GM12878 (cell line): ENCODE data around the gene ENG. TPM values are rescaled to one million over a fixed set of nuclear protein-coding genes. Genes with fewer than 3 reads are reported as not detected.
A peak's percentile ranks its signal among the peaks of the same experiment; 100 is the strongest.

Experiments
- ATAC-seq: fragments of 200-7000 bp; cut with Tn5 transposase; 3 replicates; pipeline ENCODE4 v1.9.1; 2020; ENCODE audit warnings: mild to moderate bottlenecking, moderate library complexity
- BruUV-seq: library from RNA; stranded (reverse); fragments of 400-500 nt; replicated peaks from 2 replicates; lab custom pipeline; 2021; lab: Mats Ljungman, UMichigan
- CTCF ChIA-PET: fragments of 300-600 bp; sonication (Branson Sonifier 250); formaldehyde crosslinking; extraction: SDS; loops from one replicate; lab custom pipeline; 2021; ENCODE audit warnings: inconsistent platforms; lab: Yijun Ruan, JAX
- POLR2A ChIA-PET: fragments of 350-600 bp; formaldehyde crosslinking; extraction: SDS; loops from one replicate; lab custom pipeline; 2021; ENCODE audit warnings: inconsistent platforms; lab: Charles Lee
- RAD21 ChIA-PET: fragments of 300-600 bp; sonication (Branson Sonifier 250); formaldehyde crosslinking; loops from one replicate; lab custom pipeline; 2023; ENCODE audit warnings: antibody characterized with exemption; ENCODE audit not compliant: unreplicated experiment; lab: Charles Lee
- SMC1A ChIA-PET: fragments of 300-600 bp; sonication (Branson Sonifier 250); formaldehyde crosslinking; loops from one replicate; lab custom pipeline; 2023; ENCODE audit not compliant: unreplicated experiment, uncharacterized antibody; lab: Charles Lee
- DNase-seq: peaks from one replicate; pipeline ENCODE4 v3.0.0-alpha.2; 2011; ENCODE audit warnings: low read depth, low spot score
- FAIRE-seq: peaks from 3 replicates; lab custom pipeline; 2011; peaks lifted over from hg19 to GRCh38; lab: Jason Lieb, UNC
- H2AFZ ChIP-seq: 2 replicates; pipeline ENCODE4 v1.6.0; 2011; ENCODE audit warnings: low read depth, low read length, control low read depth; ENCODE audit not compliant: control insufficient read depth
- H3K27ac ChIP-seq: 2 replicates; pipeline ENCODE4 v1.5.1; 2011; ENCODE audit warnings: control low read depth; ENCODE audit not compliant: control insufficient read depth, insufficient read depth
- H3K27me3 ChIP-seq, 2 experiments: replicated peaks in 1 of 2; 2 replicates each; pipeline versions ENCODE4 v1.6.0 to v1.6.1; 2011; ENCODE audit warnings: low read length in 1 of 2; ENCODE audit not compliant: control insufficient read depth in 2 of 2, insufficient read depth in 2 of 2
- H3K36me3 ChIP-seq, 2 experiments: 2 replicates each; pipeline ENCODE4 v1.5.1; 2011; ENCODE audit warnings: low read length in 1 of 2; ENCODE audit not compliant: control insufficient read depth in 2 of 2, insufficient read depth in 2 of 2
- H3K4me1 ChIP-seq: 2 replicates; pipeline ENCODE4 v1.6.1; 2011; ENCODE audit warnings: mild to moderate bottlenecking, low read length, moderate library complexity, mixed read lengths; ENCODE audit not compliant: control insufficient read depth, insufficient read depth
- H3K4me2 ChIP-seq: 2 replicates; pipeline ENCODE4 v1.6.0; 2011; ENCODE audit warnings: control low read depth; ENCODE audit not compliant: control insufficient read depth, insufficient read depth
- H3K4me3 ChIP-seq: fragments of 200-600 bp; sonication (generic); 2 replicates; pipeline ENCODE4 v1.5.1; 2016
- H3K79me2 ChIP-seq: 2 replicates; pipeline ENCODE4 v1.6.0; 2011; ENCODE audit warnings: low read length; ENCODE audit not compliant: control insufficient read depth, insufficient read depth
- H3K9ac ChIP-seq: 2 replicates; pipeline ENCODE4 v1.8.0; 2011; ENCODE audit warnings: low read length, control low read depth, mixed read lengths; ENCODE audit not compliant: control insufficient read depth, insufficient read depth
- H3K9me3 ChIP-seq: replicated peaks from 3 replicates; pipeline ENCODE4 v1.5.1; 2011; ENCODE audit warnings: mild to moderate bottlenecking, low read length; ENCODE audit not compliant: control insufficient read depth, insufficient read depth
- H4K20me1 ChIP-seq: 2 replicates; pipeline ENCODE4 v1.6.0; 2011; ENCODE audit not compliant: control insufficient read depth, insufficient read depth
- CHD4 ChIP-seq: fragments of 200-600 bp; sonication (generic); IDR thresholded peaks from 2 replicates; pipeline ENCODE4 v1.6.1; 2016; ENCODE audit warnings: mild to moderate bottlenecking
- HCFC1 ChIP-seq: fragments of 150-350 bp; IDR thresholded peaks from 2 replicates; pipeline ENCODE4 v1.6.1; 2014; ENCODE audit warnings: low read length
- LARP7 ChIP-seq: fragments of 450-650 bp; IDR thresholded peaks from 2 replicates; pipeline ENCODE4 v1.6.1; 2017; ENCODE audit warnings: mild to moderate bottlenecking
- MEF2B ChIP-seq: fragments of 450-650 bp; IDR thresholded peaks from 2 replicates; pipeline ENCODE4 v1.6.1; 2018; ENCODE audit warnings: mild to moderate bottlenecking, moderate library complexity; ENCODE audit not compliant: partially characterized antibody, poor library complexity, severe bottlenecking
- MLLT1 ChIP-seq: fragments of 450-650 bp; IDR thresholded peaks from 2 replicates; pipeline ENCODE4 v1.6.1; 2016; ENCODE audit warnings: mild to moderate bottlenecking
- NR2F1 ChIP-seq: fragments of 450-650 bp; conservative IDR thresholded peaks from 2 replicates; pipeline ENCODE4 v1.6.1; 2017; ENCODE audit warnings: mild to moderate bottlenecking
- SIX5 ChIP-seq: IDR thresholded peaks from 2 replicates; pipeline ENCODE4 v1.6.1; 2011; ENCODE audit warnings: mild to moderate bottlenecking, low read depth, low read length, moderate library complexity; ENCODE audit not compliant: severe bottlenecking
- SMARCA5 ChIP-seq: fragments of 450-650 bp; IDR thresholded peaks from 2 replicates; pipeline ENCODE4 v1.6.1; 2017; ENCODE audit warnings: mild to moderate bottlenecking
- STAT1 ChIP-seq: fragments of 450-650 bp; conservative IDR thresholded peaks from 2 replicates; pipeline ENCODE4 v1.6.1; 2014; ENCODE audit warnings: antibody characterized with exemption, mild to moderate bottlenecking
- ZBTB33 ChIP-seq: fragments of 450-650 bp; IDR thresholded peaks from 2 replicates; pipeline ENCODE4 v1.6.1; 2017; ENCODE audit warnings: mild to moderate bottlenecking
- ZNF687 ChIP-seq: fragments of 450-650 bp; IDR thresholded peaks from 2 replicates; pipeline ENCODE4 v1.6.1; 2017; ENCODE audit warnings: mild to moderate bottlenecking, moderate library complexity
- WGBS: methylation state at CpG from one replicate; pipeline ENCODE4 v1.1.6; 2016; ENCODE audit warnings: low lambda C conversion rate; ENCODE audit not compliant: insufficient replicate concordance, insufficient coverage; ENCODE audit errors: missing lambda C conversion rate; 5-methylcytosine and 5-hydroxymethylcytosine counted together
- in situ Hi-C: fragments of 300-500 bp; cut with MboI; formaldehyde crosslinking; loops from 9 replicates; pipeline ENCODE4 v1.14.3; 2018; ENCODE audit warnings: mixed read lengths
- intact Hi-C: fragments of 100-400 bp; cut with micrococcal nuclease; formaldehyde crosslinking; loops from one replicate; pipeline ENCODE4 v1.14.2; 2022; ENCODE audit not compliant: unreplicated experiment
- polyA plus RNA-seq, 11 experiments: library from polyadenylated mRNA; depleted of rRNA in 4 of 11; unstranded in 6 of 11; stranded (reverse) in 5 of 11; fragments of >200 nt; fragmentation: Nextera tagmentation in 4 of 11; fragmentation: Illumina TruSeq in 1 of 11; extraction: Ambion mirVana in 4 of 11; extraction: Trizol in 1 of 11; gene quantifications; 1 replicate in 1 of 11; 2 replicates in 10 of 11; pipeline versions ENCODE4 v1.2.1 to v1.2.3, GENCODE V29; 2011 to 2016; ENCODE audit warnings: inconsistent platforms in 2 of 11, missing spikeins in 2 of 11, low read depth in 1 of 11
- total RNA-seq, 4 experiments: library from RNA; depleted of rRNA in 3 of 4; stranded (reverse); fragments of >200 nt in 3 of 4; fragmentation: Illumina TruSeq in 1 of 4; extraction: Trizol in 1 of 4; gene quantifications; 2 replicates each; pipeline versions ENCODE4 v1.2.1 to v1.2.3, GENCODE V29; 2013 to 2021

ENG gene
- total and polyA plus RNA-seq, 10 of the 15 experiments (the other 5 are each of a cell fraction or from before 2014, with no cell fraction given) = 0.14 to 10.1 (median 2.0) TPM

GRCh38 chr9:127776924-127777289 lies 77.6 kb downstream of the ENG start:
- H3K4me2 ChIP-seq = peak overlapping the region; percentile 75
- peaks cover 0 to 7% of the 10 kb centered on the region in 2 experiments; a peak in 1 of 4 replicates for H3K36me3 ChIP-seq
- ChIA-PET SMC1A (interaction anchor here (1.7 to 2.1 kb wide), 2 partner anchors 11 to 140 kb away, joined by 3 to 9 read pairs; partner anchors contain the start of gene ST6GALNAC4), CTCF (interaction anchor here (0.6 to 1.6 kb wide), 8 partner anchors 8 to 145 kb away, joined by 3 to 10 read pairs (median 4); partner anchors contain the start of gene TOR2A), POLR2A (interaction anchor here (0.9 to 1.6 kb wide), 7 partner anchors 8 to 120 kb away, joined by 3 to 14 read pairs (median 7); partner anchors contain the start of genes CDK9 and FPGS), RAD21 (interaction anchor here (1.2 to 2.3 kb wide), 4 partner anchors 8 to 129 kb away, joined by 4 to 14 read pairs (median 6); partner anchors contain the start of genes CDK9 and TOR2A)
- no peak for DNase-seq
- ATAC-seq = peak; percentile 43
- no peaks in the 10 kb centered on the region for H3K27me3 ChIP-seq
- H3K79me2 ChIP-seq = peaks cover 36% of the 10 kb centered on the region
- H2AFZ ChIP-seq = no peak overlapping the region; the same call in 1 of the 2 replicates
- WGBS = 1% methylated on average over 5 of the region's 5 CpGs
- BruUV-seq = no TSS peak
- intact Hi-C loops = loop anchor here (2.0 kb wide), 1 partner anchor 42 kb away; the partner anchor contains the start of gene TOR2A
- in situ Hi-C loops = no loop called here
- H3K9me3 ChIP-seq = no peaks in the 10 kb centered on the region
- peak overlapping the region; percentile 100 for H3K4me3 ChIP-seq
- no peaks in the 10 kb centered on the region for H4K20me1 ChIP-seq
- peak overlapping the region; percentile 76 for H3K27ac ChIP-seq
- peak overlapping the region; percentile 64 for H3K9ac ChIP-seq
- peaks cover 23% of the 10 kb centered on the region for H3K4me1 ChIP-seq
- no peak for FAIRE-seq
- TF ChIP-seq ZNF687 (peak; percentile 30; the same call in 1 of the 2 replicates), CHD4 (no peak), MEF2B (no peak), HCFC1 (peak; percentile 49; the same call in 1 of the 2 replicates), MLLT1 (0 out of 2 replicates have a peak, but pooled peaks have one; percentile 15), NR2F1 (0 out of 2 replicates have a peak, but pooled peaks have one; percentile 5), SMARCA5 (peak; percentile 92), STAT1 (peak; percentile 68; the same call in 1 of the 2 replicates), LARP7 (0 out of 2 replicates have a peak, but pooled peaks have one; percentile 70), SIX5 (peak; percentile 49), ZBTB33 (no peak)
